ENCODE measurements around the gene CDKAL1.

DNA sequence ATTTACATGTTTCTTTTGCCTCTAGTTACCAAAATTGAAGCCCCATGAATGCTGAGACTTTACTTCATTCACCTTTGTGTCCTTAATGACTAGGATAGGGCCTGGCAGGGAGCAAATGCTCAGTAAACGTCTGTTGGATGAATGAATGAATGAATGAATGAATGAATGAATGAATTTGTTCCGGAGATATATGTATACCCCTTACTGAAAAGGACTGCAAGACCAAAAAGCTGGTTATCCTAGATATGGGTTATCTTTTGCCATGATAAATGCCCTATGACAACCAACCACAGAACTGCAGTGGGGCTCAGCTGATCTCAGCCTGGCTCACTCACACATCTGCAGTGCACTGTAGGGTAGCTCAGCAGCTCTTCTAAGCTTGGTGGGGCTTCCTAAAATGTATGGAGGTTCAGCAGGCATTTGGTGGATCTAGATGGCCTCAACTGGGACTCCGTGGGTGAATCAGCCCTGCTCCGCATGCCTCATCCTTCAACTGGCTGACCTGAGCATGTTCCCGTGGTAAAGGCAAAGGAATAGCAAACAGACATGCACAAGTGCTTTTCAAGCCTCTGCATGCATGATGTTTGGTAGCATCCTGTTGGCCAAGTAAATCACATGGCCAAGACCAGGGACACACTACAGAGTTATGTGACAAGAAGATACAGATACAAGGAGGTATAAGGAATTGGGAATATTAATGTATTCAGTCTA lies 680.6 kb downstream of the CDKAL1 start:
- TF ChIP-seq, protein P1, sequence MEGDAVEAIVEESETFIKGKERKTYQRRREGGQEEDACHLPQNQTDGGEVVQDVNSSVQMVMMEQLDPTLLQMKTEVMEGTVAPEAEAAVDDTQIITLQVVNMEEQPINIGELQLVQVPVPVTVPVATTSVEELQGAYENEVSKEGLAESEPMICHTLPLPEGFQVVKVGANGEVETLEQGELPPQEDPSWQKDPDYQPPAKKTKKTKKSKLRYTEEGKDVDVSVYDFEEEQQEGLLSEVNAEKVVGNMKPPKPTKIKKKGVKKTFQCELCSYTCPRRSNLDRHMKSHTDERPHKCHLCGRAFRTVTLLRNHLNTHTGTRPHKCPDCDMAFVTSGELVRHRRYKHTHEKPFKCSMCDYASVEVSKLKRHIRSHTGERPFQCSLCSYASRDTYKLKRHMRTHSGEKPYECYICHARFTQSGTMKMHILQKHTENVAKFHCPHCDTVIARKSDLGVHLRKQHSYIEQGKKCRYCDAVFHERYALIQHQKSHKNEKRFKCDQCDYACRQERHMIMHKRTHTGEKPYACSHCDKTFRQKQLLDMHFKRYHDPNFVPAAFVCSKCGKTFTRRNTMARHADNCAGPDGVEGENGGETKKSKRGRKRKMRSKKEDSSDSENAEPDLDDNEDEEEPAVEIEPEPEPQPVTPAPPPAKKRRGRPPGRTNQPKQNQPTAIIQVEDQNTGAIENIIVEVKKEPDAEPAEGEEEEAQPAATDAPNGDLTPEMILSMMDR (conservative IDR thresholded peaks at IDR 0.05): no peak
- TF ChIP-seq EZH2 (IDR thresholded peaks at IDR 0.05; ENCODE audit: low read depth): no peak
